PC-9 (cell line): ENCODE results near the gene HHAT.

ENCODE experiments used
- CTCF ChIP-seq: fragments of 200-600 bp; sonication (generic); conservative IDR thresholded peaks from 2 replicates; pipeline ENCODE4 v1.6.1; 2017; ENCODE audit warnings: mixed run types, antibody characterized with exemption, mild to moderate bottlenecking, moderate library complexity
- EZH2 ChIP-seq: fragments of 200-600 bp; sonication (generic); IDR thresholded peaks from 2 replicates; pipeline ENCODE4 v1.8.0; 2017; ENCODE audit warnings: antibody characterized with exemption, low read depth

DNA sequence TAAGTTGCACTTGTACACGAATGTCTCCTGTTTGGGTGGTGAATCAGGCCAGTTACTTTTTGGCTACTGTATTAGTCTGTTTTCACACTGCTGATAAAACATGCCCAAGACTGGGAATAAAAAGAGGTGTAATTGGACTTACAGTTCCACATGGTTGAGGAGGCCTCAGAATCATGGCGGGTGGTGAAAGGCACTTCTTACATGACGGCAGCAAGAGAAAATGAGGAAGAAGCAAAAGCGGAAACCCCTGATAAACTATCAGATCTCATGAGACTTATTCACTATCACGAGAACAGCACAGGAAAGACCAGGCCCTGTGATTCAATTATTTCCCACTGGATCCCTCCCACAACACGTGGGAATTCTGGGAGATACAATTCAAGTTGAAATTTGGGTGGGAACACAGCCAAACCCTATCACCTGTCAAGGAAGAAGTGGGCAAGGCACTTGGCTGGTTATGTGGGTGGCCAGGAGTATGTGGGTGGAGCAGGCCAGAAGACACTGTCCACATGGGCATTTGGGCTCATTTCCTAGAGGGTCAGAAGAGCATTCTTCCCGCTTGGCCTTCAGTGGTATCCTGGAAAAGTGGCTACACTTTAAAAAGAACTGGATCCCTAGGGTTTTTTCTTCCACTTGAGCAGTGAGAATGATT, 228.8 kb downstream of the HHAT start:
- TF ChIP-seq CTCF (no peak), EZH2 (no peak)
